ENCODE data around the gene PJA2. TPM values are rescaled to one million over a fixed set of nuclear protein-coding genes. Genes with fewer than 3 reads are reported as not detected.
A peak's percentile ranks its signal among the peaks of the same experiment; 100 is the strongest.
"Not testable (repeated sequence)": the region's sequence is repeated elsewhere in the genome, so short reads cannot be mapped to it uniquely, and the experiment has no call there.

PJA2 gene
- polyA plus RNA-seq, 2 of the 4 experiments (the other 2 are of a cell fraction), result 24.9 to 56.5 TPM

- H3K4me2 ChIP-seq; FAIRE-seq; H3K4me3 ChIP-seq; H3K4me1 ChIP-seq; H3K9me3 ChIP-seq; ATAC-seq; DNase-seq (ENCODE audit: low read depth in 1 of 2, low spot score in 1 of 2); POLR2A ChIA-PET; H3K27ac ChIP-seq: not testable (repeated sequence)
- WGBS (ENCODE audit: missing lambda C conversion rate), result 61% methylated on average over 5 of the region's 5 CpGs
- CTCF ChIA-PET, result interaction anchor here (1.6 kb wide), 1 partner anchor 16 kb away, joined by 3 read pairs; the partner anchor contains the start of gene PJA2
- TF ChIP-seq ZC3H11A (IDR thresholded peaks at IDR 0.05), result peak; percentile 69
Measured at GRCh38 chr5:109425521-109425920, 15.7 kb upstream of the PJA2 start.

- Histone ChIP-seq H3K4me1 (no peaks in the 10 kb centered on the region), H3K9me3 (no peaks in the 10 kb centered on the region), H3K4me2 (no peak overlapping the region), H3K4me3 (no peak overlapping the region), H3K27ac (no peak overlapping the region)
- FAIRE-seq (no peak), ATAC-seq (no peak), DNase-seq (ENCODE audit: low read depth in 1 of 2, low spot score in 1 of 2) (no peak)
- ChIA-PET CTCF (interaction anchor here (1.2 kb wide), 1 partner anchor 223 kb away, joined by 3 read pairs; no protein-coding TSS in a partner anchor), POLR2A (no interaction called here)
- TF ChIP-seq CTCF (IDR thresholded peaks at IDR 0.05) (no peak), SREBF2 (IDR thresholded peaks at IDR 0.05) (no peak), EHF (CRISPR knock-in tag; IDR thresholded peaks at IDR 0.05) (no peak), PBX3 (IDR thresholded peaks at IDR 0.05) (no peak), CEBPB (IDR thresholded peaks at IDR 0.05) (no peak), POLR2AphosphoS2 (conservative IDR thresholded peaks at IDR 0.05; ENCODE audit: low read length) (no peak), NPAS2 (CRISPR knock-in tag; IDR thresholded peaks at IDR 0.05; ENCODE audit: borderline replicate concordance) (no peak), CHD4 (IDR thresholded peaks at IDR 0.05; ENCODE audit: borderline replicate concordance) (no peak), HES2 (IDR thresholded peaks at IDR 0.05) (no peak), TP53 (CRISPR knock-in tag; IDR thresholded peaks at IDR 0.05) (no peak), ZSCAN20 (CRISPR knock-in tag; IDR thresholded peaks at IDR 0.05) (no peak), BHLHE40 (IDR thresholded peaks at IDR 0.05; ENCODE audit: low read depth, low read length) (no peak), HOXB13 (CRISPR knock-in tag; IDR thresholded peaks at IDR 0.05; ENCODE audit: low read depth) (no peak), MAZ (IDR thresholded peaks at IDR 0.05; ENCODE audit: borderline replicate concordance, low read depth, low read length) (no peak), EP300 (IDR thresholded peaks at IDR 0.05) (no peak), JUN (IDR thresholded peaks at IDR 0.05) (no peak), HOXB5 (CRISPR knock-in tag; IDR thresholded peaks at IDR 0.05) (no peak)
- 34% methylated on average over 2 of the region's 2 CpGs for WGBS (ENCODE audit: missing lambda C conversion rate)
Measured at GRCh38 chr5:109421956-109422355, 12.2 kb upstream of the PJA2 start.

- no peaks in the 10 kb centered on the region for H3K4me1 ChIP-seq
- DNase-seq (ENCODE audit: low read depth in 1 of 2, low spot score in 1 of 2), result no peak
- ATAC-seq, result no peak
- no peak overlapping the region for H3K4me2 ChIP-seq
- H3K27ac ChIP-seq, result no peak overlapping the region
- POLR2A ChIA-PET, result no interaction called here
- H3K4me3 ChIP-seq, result no peak overlapping the region
- FAIRE-seq, result no peak
- WGBS (ENCODE audit: missing lambda C conversion rate), result 53% methylated on average over 3 of the region's 3 CpGs
- TF ChIP-seq MAZ (IDR thresholded peaks at IDR 0.05; ENCODE audit: borderline replicate concordance, low read depth, low read length), result no peak
- TF ChIP-seq POLR2A (IDR thresholded peaks at IDR 0.05; ENCODE audit: low read length), result no peak
- TF ChIP-seq USF2 (IDR thresholded peaks at IDR 0.05), result no peak
- TF ChIP-seq KDM5A (IDR thresholded peaks at IDR 0.05), result no peak
- TF ChIP-seq MYC (IDR thresholded peaks at IDR 0.05; ENCODE audit: borderline replicate concordance, low read length), result no peak
- no peak for TF ChIP-seq BHLHE40 (IDR thresholded peaks at IDR 0.05; ENCODE audit: low read depth, low read length)
- TF ChIP-seq EP300 (IDR thresholded peaks at IDR 0.05), result no peak
- no peak for TF ChIP-seq JUN (IDR thresholded peaks at IDR 0.05)
- TF ChIP-seq BCL3 (IDR thresholded peaks at IDR 0.05), result no peak
- no peak for TF ChIP-seq ELK1 (IDR thresholded peaks at IDR 0.05; ENCODE audit: low read depth, low read length)
- no peak for TF ChIP-seq HOXB13 (CRISPR knock-in tag; IDR thresholded peaks at IDR 0.05; ENCODE audit: low read depth)
- no peak for TF ChIP-seq HEYL (CRISPR knock-in tag; IDR thresholded peaks at IDR 0.05)
- TF ChIP-seq SREBF2 (IDR thresholded peaks at IDR 0.05), result no peak
- TF ChIP-seq HMGXB4 (CRISPR knock-in tag; IDR thresholded peaks at IDR 0.05; ENCODE audit: borderline replicate concordance), result no peak
- CTCF ChIA-PET, result no interaction called here
- no peaks in the 10 kb centered on the region for H3K9me3 ChIP-seq
Measured at GRCh38 chr5:109418712-109419352, 9.1 kb upstream of the PJA2 start.
